HG03520 (cell line): ENCODE measurements around the gene MRPL23.

Experiments used
- ATAC-seq: cut with Tn5 transposase; IDR thresholded peaks from one replicate; pipeline ENCODE4 v1.9.1; 2021; ENCODE audit warnings: mild to moderate bottlenecking, moderate library complexity; ENCODE audit not compliant: unreplicated experiment

MRPL23 gene

GRCh38 chr11:1988667-1989317 lies 41.7 kb downstream of the MRPL23 start:
- no peak for ATAC-seq

GRCh38 chr11:1989953-1990352 lies 42.8 kb downstream of the MRPL23 start:
- no peak for ATAC-seq

GRCh38 chr11:1990872-1991578 lies 43.9 kb downstream of the MRPL23 start:
- no peak for ATAC-seq

GRCh38 chr11:1992111-1992510 lies 45.0 kb downstream of the MRPL23 start:
- no peak for ATAC-seq

GRCh38 chr11:1994121-1994520 lies 47.0 kb downstream of the MRPL23 start:
- no peak for ATAC-seq

GRCh38 chr11:1997755-1998154 lies 50.6 kb downstream of the MRPL23 start, which contains the start of gene H19:
Gene H19 (minus strand): TSS chr11:1997842.
- no peak for ATAC-seq

- no peak for ATAC-seq
These were observed 51.2 kb downstream of the MRPL23 start for GRCh38 chr11:1998290-1998689.

- no peak for ATAC-seq
These were observed 51.7 kb downstream of the MRPL23 start for GRCh38 chr11:1998861-1999260.

- no peak for ATAC-seq
These were observed 55.1 kb downstream of the MRPL23 start for GRCh38 chr11:2002042-2002776.

- no peak for ATAC-seq
These were observed 55.7 kb downstream of the MRPL23 start for GRCh38 chr11:2002807-2003206.

GRCh38 chr11:2004466-2004865 lies 57.3 kb downstream of the MRPL23 start:
- ATAC-seq: no peak
